Astrocyte of the cerebellum (primary cell): ENCODE data around the gene COLGALT1.

Experiments
- DNase-seq: peaks from one replicate; pipeline ENCODE4 v3.0.0-alpha.2; 2011; ENCODE audit warnings: low read depth
- H3K4me3 ChIP-seq: 2 replicates; pipeline ENCODE4 v1.5.1; 2011; ENCODE audit warnings: mild to moderate bottlenecking, low read depth, low read length, moderate library complexity
- CTCF ChIP-seq: IDR thresholded peaks from 2 replicates; pipeline ENCODE4 v1.5.1; 2012; ENCODE audit warnings: low read length, low read depth, moderate library complexity, mild to moderate bottlenecking; ENCODE audit errors: missing control alignments
- in situ Hi-C: cut with HindIII; loops from 2 replicates; pipeline ENCODE4 v1.10.0; 2017; ENCODE audit warnings: low sequenced_read_pairs

Gene COLGALT1

DNA sequence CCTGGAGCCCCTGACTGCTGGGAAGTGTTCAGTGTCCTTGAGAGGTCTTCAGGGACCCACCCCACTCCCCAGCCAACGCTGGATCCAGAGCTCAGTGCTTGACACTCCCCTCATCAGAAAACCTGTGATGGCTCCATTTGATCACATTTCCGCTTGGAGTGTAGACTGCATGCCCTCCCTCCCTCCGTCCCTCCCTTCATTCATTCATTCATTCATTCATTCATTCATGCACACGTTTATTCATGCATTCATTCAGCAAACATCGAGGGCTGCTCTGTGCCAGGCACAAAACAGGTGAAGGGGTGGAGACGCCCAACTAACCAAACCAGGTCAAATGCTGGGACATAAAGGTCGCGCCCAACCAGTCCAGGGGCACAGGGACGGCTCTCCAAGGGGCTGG, 30.3 kb upstream of the COLGALT1 start:
- TF ChIP-seq CTCF, result no peak
- in situ Hi-C loops, result no loop called here
- DNase-seq, result no peak
- no peak overlapping the region for H3K4me3 ChIP-seq

GRCh38 chr19:17526922-17527321, 28.5 kb upstream of the COLGALT1 start:
- in situ Hi-C loops, result no loop called here
- TF ChIP-seq CTCF, result no peak
- no peak for DNase-seq
- H3K4me3 ChIP-seq, result no peak overlapping the region

GRCh38 chr19:17527326-17527725, 28.1 kb upstream of the COLGALT1 start:
- H3K4me3 ChIP-seq, result no peak overlapping the region
- in situ Hi-C loops, result no loop called here
- no peak for DNase-seq
- no peak for TF ChIP-seq CTCF

- in situ Hi-C loops, result no loop called here
- no peak for DNase-seq
- no peak overlapping the region for H3K4me3 ChIP-seq
- no peak for TF ChIP-seq CTCF
Measured at GRCh38 chr19:17528610-17529009, 26.8 kb upstream of the COLGALT1 start.

DNA sequence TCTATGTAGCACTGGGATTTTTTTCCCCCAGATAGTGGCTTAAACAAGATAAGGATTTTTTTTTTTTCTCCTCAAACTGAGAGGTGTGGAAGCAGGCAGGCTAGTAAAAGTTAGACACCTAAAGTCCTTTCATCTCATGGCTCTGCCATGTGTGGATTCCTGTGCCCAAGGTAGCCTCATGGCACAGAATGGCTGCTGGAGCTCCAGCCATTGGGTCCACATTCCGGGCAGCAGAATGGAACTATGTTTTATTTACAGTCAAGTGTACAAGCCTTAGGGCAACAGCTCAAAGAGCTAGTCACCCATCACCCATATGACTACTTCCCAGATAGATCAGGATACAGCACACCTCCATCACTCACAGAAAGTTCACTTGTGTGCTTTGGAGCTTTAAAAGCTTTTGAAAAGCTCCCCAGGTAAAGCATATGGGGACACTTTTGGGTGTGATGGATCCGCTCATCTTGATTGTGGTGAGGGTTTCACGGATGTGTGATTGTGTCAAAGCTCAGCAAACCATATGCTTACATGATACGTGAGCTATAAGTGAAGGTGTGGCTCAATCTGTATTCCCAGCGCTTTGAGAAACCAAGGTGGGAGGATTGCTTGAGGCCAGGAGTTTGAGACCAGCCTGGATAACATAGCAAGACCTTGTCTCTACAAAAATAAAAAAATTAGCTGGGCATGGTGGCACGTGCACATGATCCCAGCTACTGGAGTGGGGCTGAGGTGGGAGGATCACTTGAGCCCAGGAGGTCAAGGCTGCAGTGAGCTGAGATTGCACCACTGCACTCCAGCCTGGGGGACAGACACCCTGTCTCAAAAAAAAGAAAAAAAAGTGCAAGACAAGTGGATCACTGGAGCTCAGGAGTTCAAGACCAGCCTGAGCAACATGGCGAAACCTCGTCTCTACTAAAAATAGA, 25.9 kb upstream of the COLGALT1 start:
- TF ChIP-seq CTCF, result no peak
- in situ Hi-C loops, result no loop called here
- DNase-seq, result no peak
- no peak overlapping the region for H3K4me3 ChIP-seq

GRCh38 chr19:17530586-17530985, 24.9 kb upstream of the COLGALT1 start:
- no peak for DNase-seq
- in situ Hi-C loops, result no loop called here
- H3K4me3 ChIP-seq, result no peak overlapping the region
- TF ChIP-seq CTCF, result no peak
